Anterior cingulate cortex (tissue), 58 donors: ENCODE data around the gene GCFC2.
"Not testable (repeated sequence)": the region's sequence is repeated elsewhere in the genome, so short reads cannot be mapped to it uniquely, and the experiment has no call there.

ENCODE experiments used
- DNase-seq, 58 donors: peaks; one replicate each; lab custom pipeline; 2025; lab: John Stamatoyannopoulos, UW

The GCFC2 gene

DNA sequence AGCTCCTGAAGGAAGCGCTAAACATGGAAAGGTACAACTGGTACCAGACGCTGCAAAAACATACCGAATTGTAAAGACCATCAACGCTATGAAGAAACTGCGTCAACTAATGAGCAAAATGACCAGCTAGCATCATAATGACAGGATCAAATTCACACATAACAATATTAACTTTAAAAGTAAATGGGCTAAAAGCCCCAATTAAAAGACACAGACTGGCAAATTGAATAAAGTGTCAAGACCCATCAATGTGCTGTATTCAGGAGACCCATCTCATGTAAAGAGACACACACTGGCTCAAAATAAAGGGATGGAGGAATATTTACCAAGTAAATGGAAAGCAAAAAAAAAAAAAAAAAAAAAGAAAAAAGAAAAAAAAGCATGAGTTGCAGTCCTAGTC, 27.3 kb downstream of the GCFC2 start:
- not testable (repeated sequence) for DNase-seq

DNA sequence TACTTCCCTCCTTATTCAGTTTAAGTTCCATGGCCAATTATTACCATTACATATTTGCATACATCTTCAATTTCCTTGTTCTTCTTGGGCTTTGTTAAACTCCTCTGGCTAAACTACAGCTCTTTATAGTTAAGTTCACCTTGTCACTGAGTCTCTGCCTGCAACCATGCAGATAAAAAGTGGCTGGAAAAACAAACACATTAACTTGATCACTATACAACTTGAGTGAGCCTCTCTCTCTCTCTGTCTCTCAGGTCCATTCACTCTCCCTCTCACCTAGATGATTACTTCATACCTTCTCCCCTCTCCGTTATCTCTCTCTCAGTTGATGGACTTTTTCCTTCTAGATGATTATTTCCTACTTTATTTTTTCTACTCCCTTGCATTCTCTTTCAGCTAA, 30.3 kb downstream of the GCFC2 start:
- DNase-seq: no peak

DNA sequence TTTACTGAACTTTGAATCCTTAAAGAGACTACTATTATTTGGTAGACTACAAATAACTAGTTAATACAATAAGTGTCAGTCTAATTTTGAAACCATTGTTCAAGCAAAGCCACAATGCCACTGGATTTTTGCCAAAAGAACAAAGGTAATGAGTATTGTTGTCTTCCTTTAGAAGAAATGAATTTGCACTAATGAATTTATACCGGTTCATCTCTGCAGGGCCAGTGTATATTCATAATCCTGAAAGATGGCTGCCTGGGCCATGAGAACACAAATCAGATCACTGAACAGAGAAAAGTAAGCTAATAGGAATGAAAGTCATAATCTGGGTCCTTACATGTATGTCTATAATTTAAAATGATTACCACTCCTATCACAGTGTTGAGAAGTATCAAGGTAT, 31.2 kb downstream of the GCFC2 start:
- no peak for DNase-seq

GRCh38 chr2:75676464-75676863, 34.3 kb downstream of the GCFC2 start:
- no peak for DNase-seq

DNA sequence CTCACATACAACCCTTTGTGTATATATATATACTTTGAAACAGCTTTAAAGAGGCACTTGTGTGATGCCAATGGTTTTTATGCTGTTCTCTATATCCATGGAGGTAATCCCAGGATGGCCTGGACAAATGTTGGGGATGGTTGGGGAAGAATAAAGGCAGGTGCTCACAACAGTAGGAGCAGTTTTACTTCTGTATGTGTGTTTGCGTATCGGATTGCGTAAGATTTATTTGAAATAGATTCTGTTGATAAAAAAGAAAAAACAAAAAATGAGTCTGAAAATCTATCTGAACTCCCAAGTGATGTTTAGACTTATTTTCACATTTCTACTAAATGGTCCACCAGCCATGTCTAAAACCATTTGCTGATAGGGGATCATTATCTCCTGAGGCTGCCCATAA, 34.8 kb downstream of the GCFC2 start:
- DNase-seq: no peak

DNA sequence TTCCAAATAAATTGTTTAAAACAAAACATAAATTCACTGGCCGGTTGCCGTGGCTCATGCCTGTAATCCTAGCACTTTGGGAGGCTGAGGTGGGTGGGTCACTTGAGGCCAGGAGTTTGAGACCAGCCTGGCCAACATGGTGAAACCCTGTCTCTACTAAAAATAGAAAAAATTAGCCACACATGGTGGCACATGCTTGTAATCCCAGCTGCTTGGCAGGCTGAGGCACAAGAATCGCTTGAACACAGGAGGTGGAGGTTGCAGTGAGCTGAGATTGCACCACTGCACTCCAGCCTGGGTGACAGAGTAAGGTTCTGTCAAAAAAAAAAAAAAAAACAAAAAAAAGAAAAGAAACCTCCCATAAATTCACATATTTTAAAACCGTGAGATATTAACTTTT, 35.3 kb downstream of the GCFC2 start:
- DNase-seq: not testable (repeated sequence)

GRCh38 chr2:75667884-75668283, 42.8 kb downstream of the GCFC2 start:
- no peak for DNase-seq

GRCh38 chr2:75666911-75667310, 43.8 kb downstream of the GCFC2 start:
- no peak for DNase-seq

DNA sequence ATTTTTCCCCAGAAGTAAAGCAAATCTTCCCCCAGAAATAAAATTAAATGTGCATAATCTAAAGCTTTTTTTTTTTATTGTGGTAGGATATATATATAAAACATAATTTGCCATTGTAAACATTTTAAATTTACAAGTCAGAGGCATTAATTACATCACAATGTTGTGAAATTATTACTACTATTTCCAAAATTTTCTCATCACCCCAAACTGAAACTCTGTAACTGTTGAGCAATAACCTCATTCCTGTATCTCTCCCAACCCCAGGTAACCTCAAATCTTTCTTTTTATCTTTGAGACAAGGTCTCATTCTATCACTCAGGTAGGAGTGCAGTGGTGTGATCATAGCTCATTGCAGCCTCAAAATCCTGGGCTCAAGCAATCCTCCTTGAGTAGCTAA, 52.9 kb downstream of the GCFC2 start:
- no peak for DNase-seq

DNA sequence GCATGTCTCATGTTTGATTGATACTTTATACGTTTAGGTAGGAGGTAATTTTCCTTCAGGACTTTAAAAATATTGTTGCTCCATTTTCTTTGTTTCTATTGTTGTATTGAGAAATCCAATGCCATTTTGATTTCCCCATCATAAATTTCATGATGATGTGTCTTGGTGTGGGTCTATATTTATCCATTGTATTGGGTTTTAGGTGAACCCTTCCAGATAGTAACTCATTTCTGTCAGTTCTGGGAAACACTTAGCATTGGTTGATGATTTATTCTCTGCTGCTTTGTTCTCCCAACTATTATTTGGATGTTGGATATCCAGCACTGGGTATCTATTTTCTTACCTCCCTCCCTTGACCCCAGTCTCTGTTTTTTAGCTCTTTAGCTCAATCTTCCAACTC, 54.2 kb downstream of the GCFC2 start:
- DNase-seq: no peak

DNA sequence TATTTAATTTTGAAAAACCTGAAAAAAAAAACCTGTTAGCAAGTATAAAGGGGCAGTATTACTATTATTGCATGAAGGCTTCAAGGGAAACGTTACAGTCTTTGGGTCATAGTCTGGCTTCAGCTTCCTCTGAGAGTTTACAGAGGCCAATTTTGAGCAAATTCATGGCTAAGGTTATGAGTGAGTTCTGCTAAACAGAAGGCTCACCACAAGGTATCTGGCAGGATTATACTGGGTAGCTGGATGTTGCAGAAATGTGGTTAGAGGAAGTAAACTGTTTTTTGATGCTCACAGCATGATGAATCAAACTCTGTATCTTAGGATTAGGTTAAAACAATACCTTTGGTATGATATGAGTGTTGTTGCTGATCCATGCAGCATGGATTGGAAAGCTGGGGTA, 54.9 kb downstream of the GCFC2 start:
- DNase-seq: no peak

DNA sequence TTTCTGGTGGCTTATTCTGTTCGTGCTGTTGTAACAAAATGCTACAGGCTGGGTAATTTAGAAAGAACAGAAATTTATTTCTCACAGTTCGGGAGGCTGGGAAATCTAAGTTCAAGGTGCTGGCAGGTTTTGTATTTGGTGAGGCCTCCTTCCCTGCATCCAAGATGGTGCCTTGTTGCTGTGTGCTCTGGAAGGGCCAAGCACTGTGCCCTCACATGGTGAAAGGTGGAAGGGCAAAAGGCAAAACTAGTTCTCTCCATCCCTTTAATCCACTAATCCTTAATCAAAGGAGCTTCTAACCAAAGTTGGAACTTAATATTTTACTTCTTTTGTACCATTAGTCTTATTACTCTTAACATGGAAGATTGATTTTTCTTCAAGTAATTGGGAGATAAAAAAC, 56.7 kb downstream of the GCFC2 start:
- no peak for DNase-seq

GRCh38 chr2:75647771-75648170, 62.9 kb downstream of the GCFC2 start:
- no peak for DNase-seq

GRCh38 chr2:75646583-75647425, 63.9 kb downstream of the GCFC2 start, which contains the start of gene MRPL19:
Gene MRPL19, plus strand, starts transcription at chr2:75646783. Its CDS starts 25 bp downstream, at chr2:75646808.
- peak; percentile 25 to 93 (median 84) for DNase-seq

DNA sequence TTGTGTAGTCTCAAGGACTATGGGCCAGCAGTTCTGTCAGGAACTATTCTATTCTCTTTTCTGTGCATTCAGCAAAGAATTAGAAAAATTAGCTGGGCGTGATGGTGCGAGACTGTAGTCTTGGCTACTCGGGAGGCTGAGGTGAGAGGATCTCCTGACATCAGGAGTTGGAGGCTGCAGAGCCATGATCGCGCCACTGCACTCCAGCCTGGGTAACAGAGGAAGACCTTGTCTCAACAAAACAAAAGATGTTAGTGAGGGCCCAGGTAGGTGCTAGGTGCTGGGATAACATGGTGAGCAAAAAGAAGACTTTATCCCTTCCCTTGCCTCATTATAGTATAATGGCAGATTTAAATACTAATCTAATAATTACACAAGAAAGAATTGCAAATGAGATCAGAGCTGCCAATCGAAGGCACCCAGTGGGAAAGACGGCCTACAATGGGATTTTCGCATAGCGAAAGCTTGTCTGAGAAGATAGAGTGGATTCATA, 64.6 kb downstream of the GCFC2 start:
- peak in 1 of 58 donors; percentile 40 for DNase-seq

DNA sequence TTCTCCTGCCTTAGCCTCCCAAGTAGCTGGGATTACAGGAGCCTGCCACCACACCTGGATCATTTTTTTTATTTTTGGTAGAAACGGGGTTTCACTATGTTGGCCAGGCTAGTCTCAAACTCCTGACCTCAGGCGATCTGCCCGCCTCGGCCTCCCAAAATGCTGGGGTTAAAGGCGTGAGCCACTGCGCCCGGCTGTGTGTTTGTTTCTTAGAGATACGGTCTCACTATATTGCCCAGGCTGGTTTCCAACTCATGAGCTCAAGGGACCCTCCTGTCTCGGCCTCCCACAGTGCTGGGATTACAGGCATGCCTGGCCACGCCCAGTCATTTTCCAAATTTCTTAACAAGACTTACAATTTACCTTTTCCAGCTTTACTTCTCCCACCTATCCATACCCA, 65.1 kb downstream of the GCFC2 start:
- DNase-seq: no peak

- no peak for DNase-seq
These were observed 66.7 kb downstream of the GCFC2 start for GRCh38 chr2:75643980-75644379.

- no peak for DNase-seq
These were observed 69.1 kb downstream of the GCFC2 start for GRCh38 chr2:75641587-75641986.

- peak in 47 of 58 donors; percentile 4 to 76 (median 31) for DNase-seq
These were observed 70.0 kb downstream of the GCFC2 start for GRCh38 chr2:75640621-75641121.

DNA sequence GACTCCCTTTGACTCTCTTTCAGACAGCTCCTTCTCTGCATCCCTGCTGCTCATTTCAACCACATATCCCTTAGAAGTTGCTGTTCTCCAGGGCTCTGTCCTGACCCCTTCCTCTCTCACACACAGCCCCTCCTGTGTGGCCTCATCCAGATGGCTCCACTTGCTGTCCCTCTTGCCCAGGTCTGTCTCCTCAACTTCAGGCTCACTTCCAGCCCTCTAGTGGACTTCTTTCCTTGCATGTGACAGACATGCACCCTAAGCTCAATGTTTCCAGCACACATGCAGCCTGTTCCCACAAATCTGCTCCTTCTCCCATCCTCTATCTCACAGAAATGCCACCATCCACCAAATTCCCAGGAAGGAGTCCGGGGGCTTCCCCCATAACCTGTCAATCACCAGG, 73.1 kb downstream of the GCFC2 start:
- no peak for DNase-seq

- no peak for DNase-seq
These were observed 75.8 kb downstream of the GCFC2 start for GRCh38 chr2:75634945-75635344.

- no peak for DNase-seq
These were observed 77.1 kb downstream of the GCFC2 start for GRCh38 chr2:75633620-75634019.
